Adrenal gland (tissue), 12 donors: Measurements from ENCODE around the gene MACROD2. TPM values are rescaled to one million over a fixed set of nuclear protein-coding genes. Genes with fewer than 3 reads are reported as not detected.

Source experiments
- DNase-seq, 7 donors: peaks; one replicate each; pipeline ENCODE4 v3.0.0-alpha.2; 2019 to 2020
- H3K27ac ChIP-seq, 5 donors: fragments of 200-600 bp; sonication (generic) in 4 of 5; 1 replicate in 3 of 5; 2 replicates in 2 of 5; pipeline versions ENCODE4 v1.5.1 to v1.8.0; 2016 to 2020; ENCODE audit warnings: mild to moderate bottlenecking in 1 of 5
- H3K27me3 ChIP-seq: fragments of 200-600 bp; 2 replicates; pipeline ENCODE4 v1.8.0; 2021
- H3K36me3 ChIP-seq, 2 donors: fragments of 200-600 bp; replicated peaks in 1 of 2; 1 replicate in 1 of 2; 2 replicates in 1 of 2; pipeline versions ENCODE4 v1.5.1 to v1.8.0; 2018 to 2022
- H3K4me1 ChIP-seq, 2 donors: fragments of 200-600 bp; replicated peaks in 1 of 2; 1 replicate in 1 of 2; 2 replicates in 1 of 2; pipeline versions ENCODE4 v1.5.1 to v1.8.0; 2018 to 2021
- H3K4me3 ChIP-seq, 4 donors: fragments of 200-600 bp; sonication (generic) in 3 of 4; one replicate each; pipeline ENCODE4 v1.5.1; 2016 to 2018
- H3K9me3 ChIP-seq, 3 donors: fragments of 200-600 bp; sonication (generic) in 1 of 3; replicated peaks in 1 of 3; 1 replicate in 2 of 3; 2 replicates in 1 of 3; pipeline versions ENCODE4 v1.5.1 to v1.8.0; 2016 to 2021
- POLR2A ChIP-seq, 2 donors: fragments of 450-650 bp; IDR thresholded peaks; one replicate each; pipeline ENCODE4 v1.6.1; 2017; ENCODE audit warnings: antibody characterized with exemption in 2 of 2, mild to moderate bottlenecking in 2 of 2, moderate library complexity in 1 of 2
- WGBS, 4 donors: extraction: QIAGEN DNeasy Blood & Tissue Kit in 2 of 4; methylation state at CpG; one replicate each; pipeline versions ENCODE4 v1.1.5 to v1.1.7; 2013 to 2017; 5-methylcytosine and 5-hydroxymethylcytosine counted together
- intact Hi-C, 2 donors: fragments of 100-400 bp; cut with DNase I; formaldehyde crosslinking; loops; one replicate each; pipeline versions ENCODE4 v1.14.1 to v1.15.0; 2022 to 2023
- polyA plus RNA-seq, 3 donors: library from polyadenylated mRNA; stranded (reverse); fragments of 200-250 nt in 2 of 3; fragments of 350-450 nt in 1 of 3; fragmentation: Illumina TruSeq in 1 of 3; extraction: RNeasy Lipid Tissue Mini Kit (QIAGEN cat#74804) in 1 of 3; gene quantifications; one replicate each; pipeline ENCODE4 v1.2.3, GENCODE V29; 2013 to 2014
- total RNA-seq, 9 donors: library from RNA; depleted of rRNA in 4 of 9; stranded (reverse); fragments of >200 nt in 4 of 9; fragments of 120-200 nt in 1 of 9; fragmentation: NEBNext Ultra II Directional in 1 of 9; extraction: Animal tissue kit (Norgen Biotek cat#: 25700) in 1 of 9; gene quantifications; one replicate each; pipeline versions ENCODE4 v1.1.0 to v1.2.4, GENCODE V29; 2013 to 2023
- TF ChIP-seq, protein P1 (sequence below), 6 experiments: fragments of 450-650 bp in 4 of 6; fragments of 200-600 bp in 2 of 6; sonication (generic) in 1 of 6; IDR thresholded peaks; 1 replicate in 5 of 6; 2 replicates in 1 of 6; pipeline versions ENCODE4 v1.5.1 to v1.8.0; 2016 to 2021; ENCODE audit warnings: antibody characterized with exemption in 6 of 6, mild to moderate bottlenecking in 2 of 6, moderate library complexity in 1 of 6
- donor health status: healthy with polysubstance abuse.
- donor health status: Bipolar disorder and iron deficiency.
- donor health status: DM: yes; HTN: yes; CAD: no.
- donor health status: DM: no; HTN: no; CAD: no.
- donor health status: DM: no; HTN: no; CAD: no.
- donor health status: DM: yes; HTN: yes; CAD: no.

Gene MACROD2
- total and polyA plus RNA-seq, 12 donors: 1.1 to 21.2 (median 6.4) TPM

GRCh38 chr20:16017656-16018055 is 2022.3 kb downstream of the MACROD2 start:
- H3K4me3 ChIP-seq: no peak overlapping the region
- intact Hi-C loops: no loop called here
- TF ChIP-seq, protein P1, sequence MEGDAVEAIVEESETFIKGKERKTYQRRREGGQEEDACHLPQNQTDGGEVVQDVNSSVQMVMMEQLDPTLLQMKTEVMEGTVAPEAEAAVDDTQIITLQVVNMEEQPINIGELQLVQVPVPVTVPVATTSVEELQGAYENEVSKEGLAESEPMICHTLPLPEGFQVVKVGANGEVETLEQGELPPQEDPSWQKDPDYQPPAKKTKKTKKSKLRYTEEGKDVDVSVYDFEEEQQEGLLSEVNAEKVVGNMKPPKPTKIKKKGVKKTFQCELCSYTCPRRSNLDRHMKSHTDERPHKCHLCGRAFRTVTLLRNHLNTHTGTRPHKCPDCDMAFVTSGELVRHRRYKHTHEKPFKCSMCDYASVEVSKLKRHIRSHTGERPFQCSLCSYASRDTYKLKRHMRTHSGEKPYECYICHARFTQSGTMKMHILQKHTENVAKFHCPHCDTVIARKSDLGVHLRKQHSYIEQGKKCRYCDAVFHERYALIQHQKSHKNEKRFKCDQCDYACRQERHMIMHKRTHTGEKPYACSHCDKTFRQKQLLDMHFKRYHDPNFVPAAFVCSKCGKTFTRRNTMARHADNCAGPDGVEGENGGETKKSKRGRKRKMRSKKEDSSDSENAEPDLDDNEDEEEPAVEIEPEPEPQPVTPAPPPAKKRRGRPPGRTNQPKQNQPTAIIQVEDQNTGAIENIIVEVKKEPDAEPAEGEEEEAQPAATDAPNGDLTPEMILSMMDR (IDR thresholded peaks at IDR 0.05): no peak
- TF ChIP-seq POLR2A (IDR thresholded peaks at IDR 0.05): no peak
- H3K27me3 ChIP-seq: no peaks in the 10 kb centered on the region
- no peaks in the 10 kb centered on the region for H3K9me3 ChIP-seq
- H3K27ac ChIP-seq: no peak overlapping the region
- WGBS, 4 donors: 69 to 94% (median 84%) methylated on average over 1 of the region's 1 CpG
- no peaks in the 10 kb centered on the region for H3K4me1 ChIP-seq
- DNase-seq: no peak
- no peaks in the 10 kb centered on the region for H3K36me3 ChIP-seq

GRCh38 chr20:16018881-16019280 is 2023.6 kb downstream of the MACROD2 start:
- H3K36me3 ChIP-seq: no peaks in the 10 kb centered on the region
- TF ChIP-seq POLR2A (IDR thresholded peaks at IDR 0.05): no peak
- TF ChIP-seq, protein P1 (IDR thresholded peaks at IDR 0.05): no peak
- H3K27me3 ChIP-seq: no peaks in the 10 kb centered on the region

DNA sequence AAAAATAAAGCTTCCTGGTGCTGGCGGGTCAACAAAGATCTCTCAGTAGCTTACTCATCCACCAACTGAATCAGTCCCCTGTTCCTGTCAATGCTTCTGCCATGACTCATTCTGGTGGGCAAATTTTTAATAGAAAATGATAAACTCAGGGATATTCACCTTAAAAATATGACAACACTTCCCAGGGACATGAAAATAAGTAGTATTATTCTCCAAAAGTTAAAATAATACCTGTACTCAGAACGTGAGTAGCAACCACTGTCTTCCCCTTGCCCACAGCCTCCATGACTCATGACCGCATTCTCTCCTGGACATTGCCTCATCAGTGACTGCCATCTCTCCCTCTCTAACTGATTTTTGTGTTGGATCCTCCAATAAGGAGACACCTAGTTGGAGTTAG is 2025.7 kb downstream of the MACROD2 start:
- 61 to 65% (median 63%) methylated on average over 3 of the region's 3 CpGs for WGBS, 4 donors
- no peak for DNase-seq
- H3K27me3 ChIP-seq: no peaks in the 10 kb centered on the region
- no peak overlapping the region for H3K27ac ChIP-seq
- H3K9me3 ChIP-seq: no peaks in the 10 kb centered on the region
- intact Hi-C loops: no loop called here
- no peak overlapping the region for H3K4me3 ChIP-seq
- H3K4me1 ChIP-seq: no peaks in the 10 kb centered on the region
- no peak for TF ChIP-seq POLR2A (IDR thresholded peaks at IDR 0.05)
- TF ChIP-seq, protein P1 (IDR thresholded peaks at IDR 0.05): no peak
- no peaks in the 10 kb centered on the region for H3K36me3 ChIP-seq

More at GRCh38 chr20:16018881-16019280, 2023.6 kb downstream of the MACROD2 start:
- Histone ChIP-seq H3K4me1 (no peaks in the 10 kb centered on the region), H3K4me3 (no peak overlapping the region), H3K27ac (no peak overlapping the region), H3K9me3 (no peaks in the 10 kb centered on the region)
- intact Hi-C loops: no loop called here
- no peak for DNase-seq

GRCh38 chr20:16025084-16025483 is 2029.8 kb downstream of the MACROD2 start:
- H3K9me3 ChIP-seq: no peaks in the 10 kb centered on the region
- intact Hi-C loops: no loop called here
- 74 to 83% (median 79%) methylated on average over 1 of the region's 1 CpG for WGBS, 4 donors
- H3K27ac ChIP-seq: no peak overlapping the region
- H3K27me3 ChIP-seq: no peaks in the 10 kb centered on the region
- no peaks in the 10 kb centered on the region for H3K4me1 ChIP-seq
- no peak for TF ChIP-seq POLR2A (IDR thresholded peaks at IDR 0.05)
- TF ChIP-seq, protein P1 (IDR thresholded peaks at IDR 0.05): no peak
- DNase-seq: no peak
- H3K36me3 ChIP-seq: no peaks in the 10 kb centered on the region
- H3K4me3 ChIP-seq: no peak overlapping the region
